ENCODE measurements around the gene GALNT10. TPM values are rescaled to one million over a fixed set of nuclear protein-coding genes. Genes with fewer than 3 reads are reported as not detected.

GALNT10 gene
- polyA plus RNA-seq, 2 of the 4 experiments (the other 2 are of a cell fraction): 110 to 156 TPM

- WGBS (ENCODE audit: missing lambda C conversion rate): 98% methylated on average over 7 of the region's 7 CpGs
- H3K4me3 ChIP-seq: no peak overlapping the region
- H3K4me1 ChIP-seq: peaks cover 45% of the 10 kb centered on the region
- no peak for ATAC-seq
- DNase-seq (ENCODE audit: low read depth in 1 of 2, low spot score in 1 of 2): no peak
- TF ChIP-seq RAD21 (conservative IDR thresholded peaks at IDR 0.05 in 1 of 2, IDR thresholded peaks at IDR 0.05 in 1 of 2): no peak
- no peak for TF ChIP-seq JUNB (IDR thresholded peaks at IDR 0.05)
- TF ChIP-seq JUN (IDR thresholded peaks at IDR 0.05): no peak
- TF ChIP-seq HOXB13 (CRISPR knock-in tag; IDR thresholded peaks at IDR 0.05; ENCODE audit: low read depth): no peak
- no peak for TF ChIP-seq RNF2 (IDR thresholded peaks at IDR 0.05; ENCODE audit: borderline replicate concordance, low read depth)
- no peak for TF ChIP-seq E2F6 (IDR thresholded peaks at IDR 0.05; ENCODE audit: borderline replicate concordance, low read depth)
- TF ChIP-seq EHF (CRISPR knock-in tag; IDR thresholded peaks at IDR 0.05): no peak
- no peak for TF ChIP-seq NPAS2 (CRISPR knock-in tag; IDR thresholded peaks at IDR 0.05; ENCODE audit: borderline replicate concordance)
- TF ChIP-seq HOXB5 (CRISPR knock-in tag; IDR thresholded peaks at IDR 0.05): no peak
- TF ChIP-seq KDM5A (IDR thresholded peaks at IDR 0.05): no peak
- TF ChIP-seq CBX8 (IDR thresholded peaks at IDR 0.05): no peak
- TF ChIP-seq TP53 (CRISPR knock-in tag; IDR thresholded peaks at IDR 0.05): no peak
- no peak for TF ChIP-seq ATOH8 (CRISPR knock-in tag; IDR thresholded peaks at IDR 0.05; ENCODE audit: low read depth)
- TF ChIP-seq ELK1 (IDR thresholded peaks at IDR 0.05; ENCODE audit: low read depth, low read length): no peak
- no peak for TF ChIP-seq FOSL2 (IDR thresholded peaks at IDR 0.05)
- TF ChIP-seq FOSL2 (CRISPR knock-in tag; IDR thresholded peaks at IDR 0.05): no peak
- no peak for TF ChIP-seq KDM1A (IDR thresholded peaks at IDR 0.05; ENCODE audit: low read depth)
- no peak for TF ChIP-seq ZNF302 (CRISPR knock-in tag; IDR thresholded peaks at IDR 0.05)
- TF ChIP-seq RFX5 (IDR thresholded peaks at IDR 0.05): no peak
- TF ChIP-seq ZC3H11A (IDR thresholded peaks at IDR 0.05): no peak
- no peak for TF ChIP-seq FOSB (CRISPR knock-in tag; IDR thresholded peaks at IDR 0.05)
- ChIA-PET CTCF (interaction anchor here (0.7 kb wide), 1 partner anchor 17 kb away, joined by 3 read pairs; no protein-coding TSS in a partner anchor), POLR2A (no interaction called here)
- no peak overlapping the region for H3K27ac ChIP-seq
- H3K9me3 ChIP-seq: no peaks in the 10 kb centered on the region
- no peak overlapping the region for H3K4me2 ChIP-seq
- no peak for FAIRE-seq
Observed at GRCh38 chr5:154390746-154391359, 200.3 kb downstream of the GALNT10 start.

- ATAC-seq (no peak), DNase-seq (ENCODE audit: low read depth in 1 of 2, low spot score in 1 of 2) (no peak), FAIRE-seq (no peak)
- WGBS (ENCODE audit: missing lambda C conversion rate): 100% methylated on average over 2 of the region's 2 CpGs
- no peak for TF ChIP-seq ESRRA (IDR thresholded peaks at IDR 0.05; ENCODE audit: borderline replicate concordance, low read length)
- no peak for TF ChIP-seq REST (IDR thresholded peaks at IDR 0.05)
- TF ChIP-seq RNF2 (IDR thresholded peaks at IDR 0.05; ENCODE audit: borderline replicate concordance, low read depth): no peak
- no peak for TF ChIP-seq HOXA7 (CRISPR knock-in tag; IDR thresholded peaks at IDR 0.05)
- TF ChIP-seq RAD21 (conservative IDR thresholded peaks at IDR 0.05 in 1 of 2, IDR thresholded peaks at IDR 0.05 in 1 of 2): no peak
- TF ChIP-seq JUN (IDR thresholded peaks at IDR 0.05): no peak
- TF ChIP-seq USF2 (IDR thresholded peaks at IDR 0.05): no peak
- no peak for TF ChIP-seq CBX2 (IDR thresholded peaks at IDR 0.05; ENCODE audit: borderline replicate concordance, low read depth)
- no peak for TF ChIP-seq JUNB (IDR thresholded peaks at IDR 0.05)
- TF ChIP-seq CBX8 (IDR thresholded peaks at IDR 0.05): no peak
- no peak for TF ChIP-seq FOSB (CRISPR knock-in tag; IDR thresholded peaks at IDR 0.05)
- no peak for TF ChIP-seq RCOR1 (IDR thresholded peaks at IDR 0.05; ENCODE audit: low read depth, low read length)
- TF ChIP-seq POLR2AphosphoS2 (conservative IDR thresholded peaks at IDR 0.05; ENCODE audit: low read length): no peak
- no peak for TF ChIP-seq ZC3H11A (IDR thresholded peaks at IDR 0.05)
- TF ChIP-seq HEYL (CRISPR knock-in tag; IDR thresholded peaks at IDR 0.05): no peak
- TF ChIP-seq EP300 (IDR thresholded peaks at IDR 0.05): no peak
- TF ChIP-seq GATA3 (IDR thresholded peaks at IDR 0.05; ENCODE audit: borderline replicate concordance): no peak
- ChIA-PET CTCF (interaction anchor here (0.7 kb wide), 1 partner anchor 16 kb away, joined by 3 read pairs; no protein-coding TSS in a partner anchor), POLR2A (no interaction called here)
- Histone ChIP-seq H3K4me3 (no peak overlapping the region), H3K4me2 (no peak overlapping the region), H3K4me1 (peaks cover 38% of the 10 kb centered on the region), H3K27ac (no peak overlapping the region), H3K9me3 (no peaks in the 10 kb centered on the region)
Observed at GRCh38 chr5:154391788-154392187, 201.3 kb downstream of the GALNT10 start.
